Measurements from ENCODE around the gene CLCNKB.

Gene CLCNKB

DNA sequence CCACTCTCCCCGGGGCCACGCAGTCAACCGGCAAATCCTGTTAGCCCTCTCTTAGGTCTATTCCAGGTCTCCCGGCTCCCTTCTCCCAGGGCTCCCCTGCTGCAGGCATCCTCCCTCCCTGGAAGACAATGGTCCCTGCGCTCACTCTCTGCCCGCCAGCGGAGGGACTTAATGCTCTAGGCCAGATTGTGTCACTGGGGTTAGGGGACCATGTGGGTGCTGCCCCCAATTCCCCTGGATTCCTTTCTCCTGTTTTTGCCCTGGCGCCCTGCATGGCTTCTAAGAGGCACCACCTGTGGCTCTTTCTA, 21.6 kb downstream of the CLCNKB start:
- DNase-seq (ENCODE audit: insufficient read length, low spot score): no peak
- TF ChIP-seq POLR2A (IDR thresholded peaks at IDR 0.05; ENCODE audit: low read depth, low read length) (no peak), TAF1 (IDR thresholded peaks at IDR 0.05; ENCODE audit: low read depth, low read length) (no peak), SPI1 (IDR thresholded peaks at IDR 0.05; ENCODE audit: low read depth, low read length) (no peak), POU2F2 (IDR thresholded peaks at IDR 0.05; ENCODE audit: low read depth, low read length) (no peak), POLR2AphosphoS5 (IDR thresholded peaks at IDR 0.05; ENCODE audit: low read depth, low read length) (no peak), PAX5 (IDR thresholded peaks at IDR 0.05; ENCODE audit: insufficient read depth, low read length, severe bottlenecking) (no peak)
- no peak for FAIRE-seq

DNA sequence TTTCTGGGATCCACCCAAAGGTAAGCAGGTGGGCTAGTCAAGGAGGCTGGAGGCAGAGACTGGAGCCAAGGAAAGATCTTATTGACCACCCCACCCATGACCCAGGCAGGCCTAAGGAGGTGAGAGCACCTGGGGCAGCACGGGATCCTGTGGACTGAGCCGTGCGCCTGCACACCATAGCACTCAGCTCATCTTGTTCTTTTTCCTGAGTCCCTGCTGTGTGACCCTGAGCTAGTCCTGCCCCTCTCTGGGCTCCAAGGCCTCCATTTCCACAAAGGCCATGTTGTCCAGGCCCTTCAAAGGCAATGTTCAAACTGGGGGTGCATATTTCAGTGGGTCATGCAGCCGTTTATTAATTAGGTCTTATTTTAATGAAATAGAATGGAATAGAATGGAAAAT, 22.7 kb downstream of the CLCNKB start:
- no peak for FAIRE-seq
- DNase-seq (ENCODE audit: insufficient read length, low spot score): no peak
- TF ChIP-seq TAF1 (IDR thresholded peaks at IDR 0.05; ENCODE audit: low read depth, low read length) (no peak), PAX5 (IDR thresholded peaks at IDR 0.05; ENCODE audit: insufficient read depth, low read length, severe bottlenecking) (no peak)

GRCh38 chr1:16067127-16067768, 23.7 kb downstream of the CLCNKB start:
- TF ChIP-seq POU2F2 (IDR thresholded peaks at IDR 0.05; ENCODE audit: low read depth, low read length) (no peak), POLR2A (IDR thresholded peaks at IDR 0.05; ENCODE audit: low read depth, low read length) (no peak), SPI1 (IDR thresholded peaks at IDR 0.05; ENCODE audit: low read depth, low read length) (no peak), TAF1 (IDR thresholded peaks at IDR 0.05; ENCODE audit: low read depth, low read length) (no peak), POLR2AphosphoS5 (IDR thresholded peaks at IDR 0.05; ENCODE audit: low read depth, low read length) (no peak), PAX5 (IDR thresholded peaks at IDR 0.05; ENCODE audit: insufficient read depth, low read length, severe bottlenecking) (no peak)
- FAIRE-seq (no peak), DNase-seq (ENCODE audit: insufficient read length, low spot score) (no peak)

DNA sequence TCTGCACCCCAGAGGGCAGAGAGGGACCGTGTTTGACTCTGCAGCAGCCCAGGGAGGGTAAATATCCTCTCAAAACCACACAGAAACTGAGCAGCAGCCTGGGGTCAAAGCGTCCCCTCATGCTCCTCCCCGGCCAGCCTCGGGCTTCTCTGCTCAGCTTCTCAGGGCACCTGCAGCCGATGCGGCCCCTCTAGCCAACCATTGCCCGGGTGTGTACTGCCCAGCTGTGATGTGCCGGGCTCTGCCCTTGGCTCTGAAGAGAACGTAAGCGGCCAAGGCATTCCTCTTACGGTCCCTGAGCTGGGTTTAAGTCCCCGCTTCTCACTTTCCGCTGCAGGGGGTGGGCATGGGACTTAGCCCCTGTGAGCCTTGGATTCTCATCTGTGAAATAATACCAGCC, 24.4 kb downstream of the CLCNKB start:
- no peak for DNase-seq (ENCODE audit: insufficient read length, low spot score)
- no peak for FAIRE-seq
- TF ChIP-seq TAF1 (IDR thresholded peaks at IDR 0.05; ENCODE audit: low read depth, low read length) (no peak), POLR2A (IDR thresholded peaks at IDR 0.05; ENCODE audit: low read depth, low read length) (no peak), PAX5 (IDR thresholded peaks at IDR 0.05; ENCODE audit: insufficient read depth, low read length, severe bottlenecking) (no peak), SPI1 (IDR thresholded peaks at IDR 0.05; ENCODE audit: low read depth, low read length) (no peak), POLR2AphosphoS5 (IDR thresholded peaks at IDR 0.05; ENCODE audit: low read depth, low read length) (no peak), POU2F2 (IDR thresholded peaks at IDR 0.05; ENCODE audit: low read depth, low read length) (no peak)

DNA sequence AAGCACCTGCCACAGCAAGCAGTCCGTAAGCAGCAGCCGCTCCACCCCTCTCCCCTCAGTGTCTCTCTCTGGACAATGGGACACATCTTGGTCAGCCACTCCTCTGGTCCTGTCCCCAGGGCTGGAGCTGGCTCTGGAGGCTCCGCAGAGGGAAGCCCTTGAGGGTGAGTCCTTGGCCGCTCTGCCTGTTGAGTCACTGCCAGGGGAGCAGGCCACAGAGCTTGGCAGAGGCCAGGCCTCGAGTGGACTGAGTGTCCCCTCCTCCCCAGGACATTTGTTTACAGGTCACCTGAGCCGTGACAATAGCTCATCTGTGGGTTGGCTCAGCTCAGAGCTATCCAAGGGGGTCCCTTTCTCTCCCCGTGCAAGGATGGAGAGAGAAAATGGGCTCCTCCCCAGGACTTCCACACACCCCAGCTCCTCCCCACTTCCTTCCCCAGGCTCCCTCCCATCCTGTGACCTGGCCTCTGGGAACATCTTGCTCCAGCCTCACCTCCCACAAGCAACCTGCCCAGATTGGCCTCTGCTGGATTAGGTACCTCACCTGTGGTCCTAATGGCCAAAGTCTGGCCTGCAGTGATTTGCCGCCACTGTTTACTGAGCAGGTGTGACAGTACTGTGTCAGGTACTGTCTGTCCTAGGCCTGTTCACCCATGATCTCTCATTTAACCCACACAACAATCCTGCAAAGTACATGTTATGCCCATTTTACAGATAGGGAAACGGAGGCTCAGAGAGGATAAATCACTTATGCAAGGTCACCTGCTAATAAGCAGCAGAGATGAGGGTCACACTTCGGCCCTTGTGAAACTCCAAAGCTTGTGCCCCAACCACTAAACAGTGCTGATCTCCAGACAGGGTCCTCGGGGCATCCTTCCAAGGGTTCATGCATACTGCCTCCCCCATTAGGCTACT, 25.0 kb downstream of the CLCNKB start:
- DNase-seq (ENCODE audit: insufficient read length, low spot score) (no peak), FAIRE-seq (no peak)
- TF ChIP-seq PAX5 (IDR thresholded peaks at IDR 0.05; ENCODE audit: insufficient read depth, low read length, severe bottlenecking): no peak
- no peak for TF ChIP-seq POU2F2 (IDR thresholded peaks at IDR 0.05; ENCODE audit: low read depth, low read length)
- TF ChIP-seq SPI1 (IDR thresholded peaks at IDR 0.05; ENCODE audit: low read depth, low read length): no peak
- TF ChIP-seq POLR2A (IDR thresholded peaks at IDR 0.05; ENCODE audit: low read depth, low read length): no peak
- TF ChIP-seq TAF1 (IDR thresholded peaks at IDR 0.05; ENCODE audit: low read depth, low read length): no peak
- no peak for TF ChIP-seq POLR2AphosphoS5 (IDR thresholded peaks at IDR 0.05; ENCODE audit: low read depth, low read length)

GRCh38 chr1:16070640-16071355, 27.2 kb downstream of the CLCNKB start:
- no peak for DNase-seq (ENCODE audit: insufficient read length, low spot score)
- FAIRE-seq: no peak
- TF ChIP-seq PAX5 (IDR thresholded peaks at IDR 0.05; ENCODE audit: insufficient read depth, low read length, severe bottlenecking) (no peak), TAF1 (IDR thresholded peaks at IDR 0.05; ENCODE audit: low read depth, low read length) (no peak), SPI1 (IDR thresholded peaks at IDR 0.05; ENCODE audit: low read depth, low read length) (no peak), POU2F2 (IDR thresholded peaks at IDR 0.05; ENCODE audit: low read depth, low read length) (no peak), POLR2AphosphoS5 (IDR thresholded peaks at IDR 0.05; ENCODE audit: low read depth, low read length) (no peak), POLR2A (IDR thresholded peaks at IDR 0.05; ENCODE audit: low read depth, low read length) (no peak)

- DNase-seq (ENCODE audit: insufficient read length, low spot score): no peak
- FAIRE-seq: no peak
- TF ChIP-seq POLR2A (IDR thresholded peaks at IDR 0.05; ENCODE audit: low read depth, low read length) (no peak), PAX5 (IDR thresholded peaks at IDR 0.05; ENCODE audit: insufficient read depth, low read length, severe bottlenecking) (no peak), POU2F2 (IDR thresholded peaks at IDR 0.05; ENCODE audit: low read depth, low read length) (no peak), TAF1 (IDR thresholded peaks at IDR 0.05; ENCODE audit: low read depth, low read length) (no peak), SPI1 (IDR thresholded peaks at IDR 0.05; ENCODE audit: low read depth, low read length) (no peak), POLR2AphosphoS5 (IDR thresholded peaks at IDR 0.05; ENCODE audit: low read depth, low read length) (no peak)
Observed at GRCh38 chr1:16071614-16072013, 28.0 kb downstream of the CLCNKB start.

- TF ChIP-seq POLR2AphosphoS5 (IDR thresholded peaks at IDR 0.05; ENCODE audit: low read depth, low read length): no peak
- TF ChIP-seq TAF1 (IDR thresholded peaks at IDR 0.05; ENCODE audit: low read depth, low read length): no peak
- TF ChIP-seq PAX5 (IDR thresholded peaks at IDR 0.05; ENCODE audit: insufficient read depth, low read length, severe bottlenecking): no peak
- no peak for TF ChIP-seq POU2F2 (IDR thresholded peaks at IDR 0.05; ENCODE audit: low read depth, low read length)
- TF ChIP-seq SPI1 (IDR thresholded peaks at IDR 0.05; ENCODE audit: low read depth, low read length): no peak
- no peak for DNase-seq (ENCODE audit: insufficient read length, low spot score)
- FAIRE-seq: no peak
Observed at GRCh38 chr1:16072095-16072494, 28.5 kb downstream of the CLCNKB start.

Measured in GM12891 (cell line).